Small intestine (tissue), 7 donors: ENCODE measurements around the gene TBCB. TPM values are rescaled to one million over a fixed set of nuclear protein-coding genes. Genes with fewer than 3 reads are reported as not detected.
A peak's percentile ranks its signal among the peaks of the same experiment; 100 is the strongest.

Source experiments
- DNase-seq, 2 donors: peaks; one replicate each; pipeline versions ENCODE4 v3.0.0 to v3.0.0-alpha.2; 2013
- FAIRE-seq: peaks from 2 replicates; lab custom pipeline; 2012; peaks lifted over from hg19 to GRCh38; lab: Jason Lieb, UNC
- H3K27ac ChIP-seq, 3 donors: one replicate each; pipeline ENCODE4 v1.5.1; 2013; ENCODE audit warnings: low read length in 2 of 3, mild to moderate bottlenecking in 2 of 3, control low read depth in 1 of 3, inconsistent platforms in 1 of 3, low read depth in 1 of 3, moderate library complexity in 1 of 3
- H3K27me3 ChIP-seq, 3 donors: one replicate each; pipeline ENCODE4 v1.6.1; 2013; ENCODE audit warnings: low read length in 3 of 3, inconsistent platforms in 1 of 3; ENCODE audit not compliant: control insufficient read depth in 3 of 3, insufficient read depth in 3 of 3
- H3K36me3 ChIP-seq, 3 donors: one replicate each; pipeline ENCODE4 v1.6.1; 2013; ENCODE audit warnings: low read length in 3 of 3, inconsistent platforms in 1 of 3, low read depth in 1 of 3, mild to moderate bottlenecking in 1 of 3, moderate library complexity in 1 of 3; ENCODE audit not compliant: control insufficient read depth in 3 of 3, insufficient read depth in 2 of 3
- H3K4me1 ChIP-seq, 3 donors: one replicate each; pipeline ENCODE4 v1.6.1; 2013; ENCODE audit warnings: low read length in 2 of 3, inconsistent platforms in 1 of 3, low read depth in 1 of 3, mild to moderate bottlenecking in 1 of 3, moderate library complexity in 1 of 3; ENCODE audit not compliant: control insufficient read depth in 3 of 3, insufficient read depth in 2 of 3
- H3K4me3 ChIP-seq, 3 donors: one replicate each; pipeline ENCODE4 v1.5.1; 2013; ENCODE audit warnings: low read length in 3 of 3, control low read depth in 1 of 3, inconsistent platforms in 1 of 3, low read depth in 1 of 3, mild to moderate bottlenecking in 1 of 3, moderate library complexity in 1 of 3
- H3K9me3 ChIP-seq, 2 donors: one replicate each; pipeline ENCODE4 v1.6.1; 2013; ENCODE audit warnings: low read depth in 1 of 2, low read length in 1 of 2; ENCODE audit not compliant: control insufficient read depth in 2 of 2, insufficient read depth in 1 of 2
- whole genome bisulfite sequencing, 3 donors: extraction: QIAGEN DNeasy Blood & Tissue Kit; methylation state at CpG; one replicate each; pipeline ENCODE4 v1.1.7; 2013; 5-methylcytosine and 5-hydroxymethylcytosine counted together
- polyA plus RNA-seq, 4 donors: library from polyadenylated mRNA; stranded (reverse) in 3 of 4; unstranded in 1 of 4; fragments of 200-250 nt in 3 of 4; fragments of 120-200 nt in 1 of 4; gene quantifications; one replicate each; pipeline versions ENCODE4 v1.2.1 to v1.2.3, GENCODE V29; 2013
- donor health status: healthy with polysubstance abuse.
- donor health status: control.
- donor health status: control.
- donor health status: Bipolar disorder and iron deficiency.
- donor health status: healthy.

The TBCB gene
- polyA plus RNA-seq, 4 donors, result 75.0 to 133 (median 113) TPM

DNA sequence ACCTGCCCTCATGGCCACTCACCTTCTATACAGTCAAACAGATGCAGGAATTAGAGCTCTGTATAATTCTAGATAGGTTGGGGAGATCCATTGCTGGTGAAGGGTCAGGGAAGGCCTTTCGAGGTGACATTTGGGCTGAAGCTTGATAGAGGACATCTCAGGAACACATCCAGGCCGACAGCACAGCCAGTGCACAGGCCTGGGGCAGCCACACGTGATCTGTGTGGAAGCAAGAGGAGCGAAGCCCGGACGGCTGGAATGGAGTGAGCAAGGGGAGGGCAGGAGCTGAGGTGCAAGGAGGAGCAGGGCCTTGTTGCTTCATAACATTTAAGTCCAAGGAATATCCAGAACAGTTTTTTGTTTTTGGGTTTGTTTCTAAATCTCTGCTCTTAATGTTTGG lies 8.8 kb upstream of the TBCB start:
- peaks cover 0 to 62% (median 2%) of the 10 kb centered on the region in 3 donors for H3K36me3 ChIP-seq
- no peak for DNase-seq
- 88 to 94% (median 94%) methylated on average over 6 of the region's 6 CpGs for WGBS, 3 donors
- no peaks in the 10 kb centered on the region for H3K4me1 ChIP-seq
- H3K4me3 ChIP-seq, result no peak overlapping the region
- no peaks in the 10 kb centered on the region for H3K27me3 ChIP-seq
- H3K27ac ChIP-seq, result no peak overlapping the region
- no peaks in the 10 kb centered on the region for H3K9me3 ChIP-seq
- FAIRE-seq, result no peak

DNA sequence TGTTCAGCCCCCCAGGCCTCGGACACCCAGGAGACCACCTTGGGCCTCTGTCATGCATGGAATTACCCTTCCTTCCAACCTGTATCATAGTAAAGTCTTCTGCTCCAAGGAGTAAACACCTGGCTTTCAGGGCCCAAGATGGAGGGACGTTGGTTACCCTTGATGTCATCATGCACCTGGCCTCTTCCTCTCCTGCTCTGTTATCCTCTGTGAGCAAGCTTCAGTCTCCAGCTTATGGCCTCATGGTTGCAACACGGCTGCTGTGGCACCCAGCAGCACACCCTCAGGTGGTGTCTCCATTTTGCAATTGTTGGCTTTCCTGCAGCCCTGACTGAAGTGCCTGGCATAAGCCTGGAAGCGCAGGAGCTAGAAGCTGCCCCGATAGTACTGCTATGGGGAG lies 8.3 kb upstream of the TBCB start:
- no peaks in the 10 kb centered on the region for H3K9me3 ChIP-seq
- no peaks in the 10 kb centered on the region for H3K27me3 ChIP-seq
- no peak overlapping the region for H3K27ac ChIP-seq
- DNase-seq (no peak), FAIRE-seq (no peak)
- H3K4me1 ChIP-seq, result no peaks in the 10 kb centered on the region
- H3K36me3 ChIP-seq, result peaks cover 0 to 66% (median 2%) of the 10 kb centered on the region in 3 donors
- 92 to 94% (median 93%) methylated on average over 5 of the region's 5 CpGs for WGBS, 3 donors
- no peak overlapping the region for H3K4me3 ChIP-seq

DNA sequence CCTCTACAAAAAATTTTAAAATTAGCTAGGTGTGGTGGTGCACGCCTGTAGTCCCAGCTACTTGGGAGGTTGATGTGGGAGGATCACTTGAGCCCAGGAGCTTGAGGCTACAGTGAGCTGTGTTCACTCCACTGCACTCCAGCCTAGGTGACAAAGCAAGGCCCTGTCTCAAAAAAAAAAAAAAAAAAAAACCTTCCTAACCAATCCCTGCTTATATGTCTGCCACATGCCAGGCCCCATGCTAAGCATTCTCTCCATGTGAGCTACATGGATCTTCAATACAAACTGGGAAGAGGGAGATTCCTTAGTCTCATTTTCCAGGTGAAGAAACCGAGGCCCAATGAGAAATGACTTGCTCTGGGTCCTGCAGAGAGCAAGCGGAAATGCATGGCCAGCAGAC lies 6.6 kb upstream of the TBCB start:
- Histone ChIP-seq H3K36me3 (peaks cover 0 to 68% (median 2%) of the 10 kb centered on the region in 3 donors), H3K4me3 (no peak overlapping the region), H3K4me1 (peaks cover 0 to 2% (median under 1%) of the 10 kb centered on the region in 3 donors), H3K9me3 (no peaks in the 10 kb centered on the region), H3K27me3 (no peaks in the 10 kb centered on the region), H3K27ac (no peak overlapping the region)
- 96 to 98% (median 96%) methylated on average over 3 of the region's 3 CpGs for WGBS, 3 donors
- DNase-seq (no peak), FAIRE-seq (no peak)

DNA sequence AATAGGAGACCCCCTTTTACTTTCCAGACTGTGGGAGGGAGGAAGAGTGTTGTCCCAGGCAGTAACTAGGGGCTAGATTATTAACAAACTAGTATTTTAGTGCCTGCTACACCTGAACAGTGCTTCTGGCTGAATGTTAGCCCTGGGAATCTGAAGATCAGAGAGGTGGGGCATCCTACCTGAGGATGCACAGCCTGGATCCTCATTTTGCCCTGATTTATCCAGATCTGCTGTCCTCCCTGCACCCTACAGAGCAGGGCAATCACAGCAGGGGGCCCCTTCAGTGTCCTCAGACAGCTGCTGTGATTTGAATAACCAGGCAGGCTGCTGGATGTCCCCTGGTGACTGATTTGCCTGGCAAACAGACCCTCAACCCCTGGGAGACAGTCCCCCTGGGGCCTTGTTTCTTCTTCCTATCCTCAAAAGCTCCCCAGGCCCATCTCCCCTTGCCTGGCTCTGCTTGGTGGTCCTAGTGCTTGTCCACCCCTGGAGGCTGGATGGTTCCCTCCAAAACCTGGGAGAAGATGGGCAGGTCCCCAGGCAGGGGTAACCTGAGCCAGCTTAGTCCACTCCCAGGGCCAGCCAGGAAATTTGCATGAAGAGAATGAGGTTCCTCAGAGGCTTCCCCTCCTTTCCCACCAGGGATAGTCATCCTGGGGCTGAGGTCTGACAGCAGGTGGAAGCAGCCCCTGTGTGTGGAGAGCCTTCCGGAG lies 4.6 kb upstream of the TBCB start, which contains the start of gene OVOL3:
Gene OVOL3, plus strand, starts transcription at position 657 of the 713 bp plus-strand sequence. CDS start 60 bp downstream, outside the sequence.
- peaks cover 0 to 7% (median 3%) of the 10 kb centered on the region in 3 donors for H3K4me1 ChIP-seq
- 71 to 89% (median 82%) methylated on average over 1 of the region's 1 CpG for WGBS, 3 donors
- H3K27me3 ChIP-seq, result no peaks in the 10 kb centered on the region
- no peak for DNase-seq
- no peaks in the 10 kb centered on the region for H3K9me3 ChIP-seq
- H3K27ac ChIP-seq, result no peak within 1 kb of the TSS
- H3K36me3 ChIP-seq, result peaks cover 0 to 52% (median 0%) of the 10 kb centered on the region in 3 donors
- no peak for FAIRE-seq
- no peak within 1 kb of the TSS for H3K4me3 ChIP-seq

DNA sequence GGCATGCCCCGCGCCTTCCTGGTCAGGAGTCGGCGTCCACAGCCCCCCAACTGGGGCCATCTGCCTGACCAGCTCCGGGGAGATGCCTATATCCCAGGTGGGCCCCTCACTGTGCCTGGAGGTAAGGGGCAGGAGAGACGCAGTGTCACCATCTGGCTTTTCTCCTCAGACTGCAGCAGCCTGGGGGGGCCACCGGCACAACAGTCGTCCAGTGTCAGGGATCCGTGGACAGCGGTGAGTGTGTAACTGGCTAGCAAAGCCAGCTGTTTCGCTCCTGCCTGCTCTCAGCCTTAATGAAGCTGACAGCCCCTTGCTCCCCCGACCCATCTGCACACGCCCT lies 4.1 kb upstream of the TBCB start:
- peaks cover 0 to 49% (median 0%) of the 10 kb centered on the region in 3 donors for H3K36me3 ChIP-seq
- H3K4me1 ChIP-seq, result peaks cover 2 to 10% (median 3%) of the 10 kb centered on the region in 3 donors
- WGBS, 3 donors, result 83 to 87% (median 86%) methylated on average over 12 to 13 of the region's 13 CpGs
- DNase-seq, result no peak
- FAIRE-seq, result no peak
- no peaks in the 10 kb centered on the region for H3K27me3 ChIP-seq
- H3K27ac ChIP-seq, result no peak overlapping the region
- H3K9me3 ChIP-seq, result no peaks in the 10 kb centered on the region
- no peak overlapping the region for H3K4me3 ChIP-seq

DNA sequence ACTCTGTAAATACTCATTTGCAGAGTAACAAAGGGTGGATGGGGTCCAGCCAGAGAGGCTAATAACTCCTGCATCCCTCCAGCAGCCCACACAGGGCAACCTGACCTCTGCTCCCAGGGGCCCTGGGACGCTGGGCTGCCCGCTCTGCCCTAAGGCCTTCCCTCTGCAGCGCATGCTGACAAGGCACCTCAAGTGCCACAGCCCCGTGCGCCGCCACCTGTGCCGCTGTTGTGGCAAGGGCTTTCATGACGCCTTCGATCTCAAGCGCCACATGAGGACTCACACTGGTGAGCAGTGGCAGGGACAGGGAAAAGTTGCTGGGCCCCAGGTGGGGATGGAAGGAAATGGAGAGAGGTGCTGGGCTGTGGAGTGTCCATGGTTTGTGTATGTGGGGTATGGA lies 2.6 kb upstream of the TBCB start:
- no peak for DNase-seq
- Histone ChIP-seq H3K27me3 (no peaks in the 10 kb centered on the region), H3K4me3 (no peak overlapping the region), H3K9me3 (no peaks in the 10 kb centered on the region), H3K27ac (no peak overlapping the region), H3K36me3 (peaks cover 0 to 42% (median 0%) of the 10 kb centered on the region in 3 donors), H3K4me1 (peaks cover 2 to 11% (median 3%) of the 10 kb centered on the region in 3 donors)
- WGBS, 3 donors, result 93 to 98% (median 98%) methylated on average over 10 of the region's 10 CpGs
- no peak for FAIRE-seq

DNA sequence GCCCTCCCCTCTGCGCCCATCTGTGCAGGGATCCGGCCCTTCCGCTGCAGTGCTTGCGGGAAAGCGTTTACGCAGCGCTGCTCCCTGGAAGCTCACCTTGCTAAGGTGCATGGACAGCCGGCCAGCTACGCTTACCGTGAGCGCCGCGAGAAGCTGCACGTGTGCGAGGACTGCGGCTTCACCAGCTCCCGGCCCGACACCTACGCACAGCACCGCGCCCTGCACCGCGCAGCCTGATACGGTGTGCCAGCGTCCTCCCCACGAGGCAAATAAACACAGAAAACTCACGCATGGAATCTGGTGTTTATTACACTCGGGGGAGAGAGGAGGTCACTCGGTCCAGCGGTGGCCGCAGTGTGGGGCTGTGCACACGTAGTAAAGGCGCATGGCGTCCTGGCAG lies 1.8 kb upstream of the TBCB start:
- peak overlapping the region in 1 of 3 donors; percentile 94 for H3K4me3 ChIP-seq
- no peak for FAIRE-seq
- peaks cover 0 to 42% (median 0%) of the 10 kb centered on the region in 3 donors for H3K36me3 ChIP-seq
- DNase-seq, result no peak
- WGBS, 3 donors, result 89 to 94% (median 91%) methylated on average over 34 of the region's 34 CpGs
- H3K4me1 ChIP-seq, result peaks cover 2 to 11% (median 3%) of the 10 kb centered on the region in 3 donors
- H3K9me3 ChIP-seq, result no peaks in the 10 kb centered on the region
- H3K27ac ChIP-seq, result no peak overlapping the region
- H3K27me3 ChIP-seq, result no peaks in the 10 kb centered on the region

DNA sequence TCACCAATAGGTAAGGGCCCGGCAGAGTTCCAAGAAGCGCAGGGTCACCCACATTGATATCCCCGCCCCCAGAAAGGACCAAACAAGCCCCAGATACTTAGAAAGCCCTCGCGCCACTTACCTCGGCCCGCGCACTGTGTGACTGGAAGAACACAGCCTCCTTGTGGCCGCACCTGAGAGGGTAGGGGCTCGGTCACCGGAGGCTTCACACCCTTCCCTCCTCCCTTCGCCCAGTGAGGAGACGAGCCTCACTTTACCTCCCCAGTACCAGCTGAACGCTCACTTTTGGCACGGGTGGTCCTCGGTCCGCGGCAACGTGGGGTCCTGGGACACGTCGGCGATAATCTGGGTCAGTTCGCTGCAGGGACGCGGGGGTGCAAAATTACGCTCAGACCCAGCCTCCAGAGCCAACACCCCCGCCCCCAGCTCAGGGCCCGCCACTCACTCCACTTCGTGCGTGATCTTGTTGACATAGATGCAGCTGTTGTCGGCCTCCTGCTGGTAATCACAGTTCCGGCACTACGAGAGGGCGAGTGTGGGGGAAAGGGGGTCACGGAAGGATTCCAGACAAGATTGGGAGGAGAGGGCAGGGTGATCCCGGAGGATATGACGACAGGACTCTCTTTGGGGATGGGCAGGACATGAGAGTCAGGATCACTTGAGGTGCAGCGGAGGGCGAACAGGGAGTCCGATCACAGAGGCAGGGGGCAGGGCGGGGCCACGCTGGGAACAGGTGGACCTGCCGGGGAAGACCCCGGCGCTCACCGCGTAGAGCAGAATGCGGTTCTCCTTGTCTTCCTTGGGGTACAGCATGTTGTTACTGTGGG lies 1.2 kb upstream of the TBCB start:
- no peaks in the 10 kb centered on the region for H3K27me3 ChIP-seq
- peak overlapping the region; percentile 77 to 91 (median 89) for H3K27ac ChIP-seq
- FAIRE-seq (no peak), DNase-seq (peak; percentile 33 to 61)
- 6 to 8% (median 6%) methylated on average over 44 to 48 of the region's 48 CpGs for WGBS, 3 donors
- no peaks in the 10 kb centered on the region for H3K9me3 ChIP-seq
- peaks cover 2 to 11% (median 3%) of the 10 kb centered on the region in 3 donors for H3K4me1 ChIP-seq
- peak overlapping the region; percentile 44 to 94 (median 75) for H3K4me3 ChIP-seq
- H3K36me3 ChIP-seq, result peaks cover 0 to 48% (median 2%) of the 10 kb centered on the region in 3 donors
